SH-SY5Y (cell line): Measurements from ENCODE around the gene STOM.

Experiments used
- GATA2 ChIP-seq: IDR thresholded peaks from 2 replicates; pipeline ENCODE4 v1.6.1; 2011; ENCODE audit warnings: mild to moderate bottlenecking, low read depth, low read length
- GATA3 ChIP-seq: IDR thresholded peaks from 2 replicates; pipeline ENCODE4 v1.6.1; 2011; ENCODE audit warnings: low read depth, mild to moderate bottlenecking, low read length, moderate library complexity

The STOM gene

DNA sequence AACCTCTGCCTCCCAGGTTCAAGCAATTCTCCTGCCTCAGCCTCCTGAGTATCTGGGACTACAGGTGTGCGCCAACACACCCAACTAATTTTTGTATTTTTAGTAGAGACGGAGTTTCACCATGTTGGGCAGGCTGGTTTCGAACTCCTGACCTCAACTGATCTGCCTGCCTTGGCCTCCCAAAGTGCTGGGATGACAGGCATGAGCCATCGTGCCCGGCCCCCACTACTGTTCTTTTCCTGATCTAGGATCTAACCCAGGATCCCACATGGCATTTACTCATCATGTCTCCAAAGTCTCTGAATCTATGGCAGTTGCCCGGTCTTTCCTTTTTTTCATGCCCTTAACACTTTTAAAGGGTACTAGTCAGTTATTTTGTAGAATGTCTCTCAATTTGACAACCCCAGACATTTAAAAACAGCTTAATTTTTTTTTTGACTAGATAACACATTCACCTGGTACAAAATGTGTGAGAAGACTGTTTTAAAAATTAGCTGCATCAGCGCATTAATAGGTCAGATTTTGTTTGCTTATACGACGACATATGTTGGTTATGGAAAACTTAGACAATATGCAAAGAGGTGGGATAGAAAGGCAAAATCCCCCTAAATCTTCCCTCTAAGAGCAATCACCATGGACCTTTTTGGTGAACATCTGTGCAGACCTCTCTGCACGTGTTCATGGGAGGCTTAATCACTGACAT is 46.5 kb downstream of the STOM start:
- no peak for TF ChIP-seq GATA2

GRCh38 chr9:121322737-121323448 is 47.2 kb downstream of the STOM start:
- no peak for TF ChIP-seq GATA2
- TF ChIP-seq GATA3, result no peak

DNA sequence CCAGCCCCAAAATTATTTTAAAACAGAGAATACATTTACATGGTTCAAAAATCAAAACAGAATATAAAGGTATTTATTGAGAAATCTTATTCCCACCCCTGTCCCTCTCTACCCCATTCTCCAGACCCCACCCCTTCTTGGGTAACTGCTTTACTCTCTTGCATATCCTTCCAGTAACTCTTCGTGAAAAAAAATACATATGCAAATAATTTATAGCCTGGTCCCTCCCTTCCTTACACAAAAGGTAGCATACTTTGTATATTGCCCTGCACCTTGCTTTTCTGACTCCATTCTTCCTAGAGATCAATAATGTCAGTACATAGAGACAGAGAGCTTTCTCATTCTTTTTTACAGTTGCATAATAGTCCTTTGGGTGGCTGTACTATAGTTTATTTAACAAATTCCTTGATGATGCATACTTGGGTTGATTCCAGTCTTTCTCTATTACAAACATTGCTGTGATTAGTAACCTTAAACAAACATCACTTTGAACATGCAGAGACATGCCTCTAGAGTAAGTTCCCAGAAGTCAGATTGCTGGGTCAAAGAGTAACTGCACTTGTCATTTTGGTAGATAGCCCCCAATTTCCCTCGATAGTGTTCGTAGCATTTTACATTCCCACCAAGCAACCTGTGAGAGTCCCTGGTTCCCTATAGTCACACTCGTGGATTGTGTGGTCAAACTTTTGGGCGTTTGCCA is 47.9 kb downstream of the STOM start:
- TF ChIP-seq GATA2 (no peak), GATA3 (no peak)

GRCh38 chr9:121321016-121321503 is 49.0 kb downstream of the STOM start:
- no peak for TF ChIP-seq GATA2
- TF ChIP-seq GATA3, result no peak

- TF ChIP-seq GATA2 (no peak), GATA3 (no peak)
Observed at GRCh38 chr9:121319383-121319780, 50.7 kb downstream of the STOM start.

DNA sequence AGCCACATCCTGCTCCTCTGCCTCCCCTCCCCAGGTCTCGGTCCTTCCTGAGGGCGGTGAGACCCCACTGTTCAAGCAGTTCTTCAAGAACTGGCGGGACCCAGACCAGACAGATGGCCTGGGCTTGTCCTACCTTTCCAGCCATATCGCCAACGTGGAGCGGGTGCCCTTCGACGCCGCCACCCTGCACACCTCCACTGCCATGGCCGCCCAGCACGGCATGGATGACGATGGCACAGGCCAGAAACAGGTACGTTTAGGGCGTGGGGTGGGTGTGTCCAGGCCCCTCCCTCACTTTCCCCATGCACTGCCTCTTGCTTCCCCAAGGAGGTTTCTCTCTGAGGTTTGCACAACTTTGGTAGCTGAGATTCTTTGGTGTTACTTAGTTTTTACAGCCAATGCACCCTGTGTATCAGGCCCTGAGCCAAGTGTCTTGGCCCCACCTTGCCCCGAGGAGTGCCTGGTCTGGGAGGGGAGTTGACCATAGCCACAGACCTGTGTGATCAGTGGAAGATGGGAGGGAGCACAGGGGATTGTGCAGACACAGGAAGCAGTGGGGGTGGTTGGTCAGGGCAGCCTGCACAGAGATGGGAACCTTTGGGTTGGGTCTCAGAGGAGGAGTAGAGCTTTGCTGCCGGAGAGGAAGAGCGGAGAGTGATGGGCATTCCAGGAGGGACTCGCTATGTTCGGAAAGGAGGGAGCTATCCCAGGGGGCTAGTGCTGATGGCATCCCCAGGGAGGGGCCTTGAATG is 51.2 kb downstream of the STOM start:
- no peak for TF ChIP-seq GATA2
- no peak for TF ChIP-seq GATA3

DNA sequence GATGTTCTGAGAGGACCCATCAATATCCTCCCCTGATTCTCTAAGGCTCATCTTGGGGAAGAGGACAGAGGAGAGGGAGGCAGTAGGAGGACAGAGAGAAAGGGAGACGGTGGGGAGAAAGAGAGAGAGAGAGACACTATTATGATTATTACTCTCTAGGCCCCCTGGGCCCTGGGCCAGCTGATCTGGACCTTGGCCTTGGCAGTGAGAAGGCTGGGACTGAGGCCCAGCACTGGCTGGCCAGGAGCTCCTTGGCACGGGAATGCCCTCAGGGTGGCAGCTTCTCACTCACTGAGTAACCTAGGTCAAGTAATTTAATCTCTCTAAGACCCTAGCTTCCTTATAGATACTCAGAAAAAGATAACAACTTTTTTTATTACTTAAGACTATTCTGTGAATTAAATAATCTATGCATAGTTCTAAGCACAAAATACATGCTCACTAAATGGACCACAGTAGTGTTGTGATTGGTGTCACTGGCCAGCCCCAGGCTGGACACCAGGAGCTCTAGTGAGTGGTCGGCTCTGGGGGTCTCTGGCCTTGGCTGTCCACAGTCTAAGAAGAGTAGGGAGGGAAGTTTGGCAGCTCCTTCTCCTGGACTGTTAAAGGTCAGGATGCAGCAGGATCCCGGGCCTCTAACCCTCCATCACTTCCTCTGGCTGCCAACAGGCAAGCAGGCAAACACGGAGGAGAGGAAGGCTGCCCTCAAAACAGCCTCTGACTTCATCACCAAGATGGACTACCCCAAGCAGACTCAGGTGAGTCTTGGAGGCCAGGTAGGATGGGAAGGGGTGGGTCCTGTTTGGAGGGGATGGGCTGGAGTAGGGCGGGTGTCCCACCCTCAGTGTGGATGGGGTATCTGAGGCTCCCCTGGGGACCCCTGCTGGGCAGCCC is 52.1 kb downstream of the STOM start:
- TF ChIP-seq GATA2, result no peak
- TF ChIP-seq GATA3, result no peak

- no peak for TF ChIP-seq GATA2
- no peak for TF ChIP-seq GATA3
Observed at GRCh38 chr9:121316852-121317373, 53.1 kb downstream of the STOM start.

DNA sequence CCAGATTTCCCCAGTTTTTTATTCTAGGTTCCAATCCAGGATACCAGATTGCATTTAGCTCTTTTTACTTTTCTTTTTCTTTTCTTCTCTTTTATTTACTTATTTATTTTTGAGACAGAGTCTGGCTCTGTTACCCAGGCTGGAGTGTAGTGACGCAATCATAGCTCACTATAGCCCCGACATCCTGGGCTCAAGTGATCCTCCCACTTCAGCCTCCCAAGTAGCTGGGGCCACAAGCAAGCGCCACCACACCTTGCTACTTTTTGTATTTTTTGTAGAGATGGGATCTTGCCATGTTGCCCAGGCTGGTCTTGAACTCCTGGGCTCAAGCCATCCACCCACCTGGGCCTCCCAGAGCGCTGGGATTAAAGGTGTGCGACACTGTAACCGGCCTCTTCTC is 53.7 kb downstream of the STOM start:
- TF ChIP-seq GATA2 (no peak), GATA3 (no peak)

GRCh38 chr9:121313458-121314152 is 56.4 kb downstream of the STOM start:
- TF ChIP-seq GATA2 (no peak), GATA3 (no peak)

GRCh38 chr9:121312169-121312568 is 57.9 kb downstream of the STOM start:
- TF ChIP-seq GATA2 (no peak), GATA3 (no peak)

DNA sequence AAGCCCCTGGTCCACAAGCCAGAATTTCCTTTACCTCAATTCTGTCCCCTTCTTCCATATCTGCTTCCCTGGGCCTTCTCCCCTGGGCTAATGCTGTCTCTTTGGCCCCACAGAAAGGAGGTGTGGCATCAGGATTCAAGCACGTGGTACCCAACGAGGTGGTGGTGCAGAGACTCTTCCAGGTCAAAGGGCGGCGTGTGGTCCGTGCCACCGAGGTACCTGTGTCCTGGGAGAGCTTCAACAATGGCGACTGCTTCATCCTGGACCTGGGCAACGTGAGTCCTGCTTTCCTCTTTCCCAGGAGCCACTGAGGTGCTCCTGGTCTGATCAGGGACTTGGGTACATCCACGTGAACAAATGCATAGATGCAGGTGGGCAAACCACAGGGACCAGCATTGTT is 59.5 kb downstream of the STOM start:
- TF ChIP-seq GATA3 (no peak), GATA2 (no peak)
